GM18861 (cell line): ENCODE data around the gene OTP.

Experiments
- ATAC-seq: cut with Tn5 transposase; IDR thresholded peaks from one replicate; pipeline ENCODE4 v1.9.1; 2021; ENCODE audit not compliant: unreplicated experiment

The OTP gene

GRCh38 chr5:77637998-77638762 is at the start of gene OTP:
OTP (minus strand) TSS chr5:77638713; CDS start chr5:77638549, 164 bp downstream.
- ATAC-seq, result no peak

GRCh38 chr5:77683171-77683732 is 44.7 kb upstream of the OTP start:
- no peak for ATAC-seq

GRCh38 chr5:77670526-77670925 is 32.0 kb upstream of the OTP start:
- ATAC-seq, result no peak

GRCh38 chr5:77669677-77670076 is 31.2 kb upstream of the OTP start:
- ATAC-seq, result no peak

- ATAC-seq, result no peak
These were observed 24.8 kb upstream of the OTP start for GRCh38 chr5:77663090-77663863.

GRCh38 chr5:77662635-77663034 is 24.1 kb upstream of the OTP start:
- no peak for ATAC-seq

GRCh38 chr5:77658662-77659061 is 20.1 kb upstream of the OTP start:
- no peak for ATAC-seq

- no peak for ATAC-seq
These were observed 12.8 kb upstream of the OTP start for GRCh38 chr5:77651343-77651742.

GRCh38 chr5:77650686-77651085 is 12.2 kb upstream of the OTP start:
- ATAC-seq, result no peak

GRCh38 chr5:77649776-77650175 is 11.3 kb upstream of the OTP start:
- ATAC-seq, result no peak

- no peak for ATAC-seq
These were observed 7.6 kb upstream of the OTP start for GRCh38 chr5:77645995-77646639.

- ATAC-seq, result no peak
These were observed 6.9 kb upstream of the OTP start for GRCh38 chr5:77645158-77645994.

GRCh38 chr5:77644371-77645157 is 6.1 kb upstream of the OTP start:
- no peak for ATAC-seq

GRCh38 chr5:77643654-77644370 is 5.3 kb upstream of the OTP start:
- ATAC-seq, result no peak

- ATAC-seq, result no peak
These were observed 4.5 kb upstream of the OTP start for GRCh38 chr5:77642738-77643653.

GRCh38 chr5:77641963-77642737 is 3.6 kb upstream of the OTP start:
- no peak for ATAC-seq

GRCh38 chr5:77641397-77641943 is 3.0 kb upstream of the OTP start:
- ATAC-seq, result no peak
